Heart left ventricle (tissue), 13 donors: ENCODE results near the gene CORO6.

Source experiments
- POLR2A ChIP-seq, 2 donors: fragments of 450-650 bp; IDR thresholded peaks; one replicate each; pipeline ENCODE4 v1.6.1; 2017; ENCODE audit warnings: antibody characterized with exemption in 2 of 2, mild to moderate bottlenecking in 2 of 2, moderate library complexity in 2 of 2
- TF ChIP-seq, protein P1 (sequence below), 12 donors: fragments of 200-600 bp; sonication (generic) in 4 of 12; IDR thresholded peaks; one replicate each; pipeline versions ENCODE4 v1.5.0 to v1.8.0; 2018 to 2022; ENCODE audit warnings: antibody characterized with exemption in 12 of 12, mild to moderate bottlenecking in 5 of 12
- donor health status: ischemic (EF 13 %, LVEDD 7.1; RV severe dilation, severe dysfunction).
- donor health status: DM: no; HTN: yes; CAD: no.
- donor health status: DM: no; HTN: no; CAD: no.
- donor health status: ischemic (EF 25% LVEDD 6.9; RV normal size, moderate dysfunction).
- donor health status: ischemic (EF 25% LVEDD 5.7; RV mildly dilated, moderate dysfunction).
- donor health status: ischemic (EF 35%, LVEDD 5.7; RV mildly dilated, moderate dysfunction).
- donor health status: nonischemic (EF 11% LVEDD 7.7; RV severe dilation, severe dysfunction).
- donor health status: DM: yes; HTN: yes; CAD: no.
- donor health status: PGD.
- donor health status: ischemic (EF 29% LVEDD 5.4; RV normal size, mild dysfunction).
- donor health status: nonischemic (EF 23%, LVEDD 6.1; RV moderate dilation, normal function).

DNA sequence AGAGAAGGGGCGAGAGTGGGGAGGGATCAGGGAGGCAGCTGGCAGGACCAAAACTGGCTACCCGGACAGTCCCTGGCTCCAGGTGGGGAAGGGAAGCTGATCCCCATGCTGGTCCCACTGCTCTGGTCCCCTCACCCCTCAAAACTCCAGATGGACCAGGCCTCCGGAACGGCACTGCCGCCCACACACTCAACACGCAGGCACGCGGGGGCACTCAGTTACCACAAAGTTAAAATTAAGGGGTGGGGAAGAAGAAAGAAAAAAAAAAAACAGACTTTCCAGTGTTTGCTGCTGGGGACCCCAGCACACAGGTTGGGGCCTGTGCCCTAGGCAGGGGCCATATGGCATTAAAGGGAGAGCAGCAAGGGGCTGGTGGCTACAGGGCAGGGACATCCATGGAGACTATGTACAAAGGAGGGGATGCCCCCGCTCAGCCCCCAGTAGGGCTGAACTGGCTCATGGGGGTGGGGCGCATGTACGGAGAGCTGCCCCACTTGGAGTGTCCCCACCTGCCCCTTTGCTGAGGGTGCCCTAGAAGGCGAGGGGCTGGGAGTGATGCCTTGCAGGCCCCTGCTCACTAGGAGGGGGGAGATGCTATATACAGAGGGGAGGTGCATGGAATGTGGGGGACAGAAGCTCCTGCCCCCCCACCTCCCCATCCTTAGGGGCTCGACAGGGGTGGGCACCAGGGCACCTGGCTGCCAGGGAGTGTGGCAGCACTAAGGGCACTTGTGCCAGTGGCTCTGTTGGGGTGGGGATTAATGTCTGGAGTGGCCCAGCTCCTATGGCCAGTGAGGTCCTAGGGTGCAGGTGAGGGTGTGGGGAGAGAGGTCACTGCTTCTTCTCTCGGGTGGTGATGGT lies 48.6 kb downstream of the CORO6 start:
- TF ChIP-seq, protein P1, sequence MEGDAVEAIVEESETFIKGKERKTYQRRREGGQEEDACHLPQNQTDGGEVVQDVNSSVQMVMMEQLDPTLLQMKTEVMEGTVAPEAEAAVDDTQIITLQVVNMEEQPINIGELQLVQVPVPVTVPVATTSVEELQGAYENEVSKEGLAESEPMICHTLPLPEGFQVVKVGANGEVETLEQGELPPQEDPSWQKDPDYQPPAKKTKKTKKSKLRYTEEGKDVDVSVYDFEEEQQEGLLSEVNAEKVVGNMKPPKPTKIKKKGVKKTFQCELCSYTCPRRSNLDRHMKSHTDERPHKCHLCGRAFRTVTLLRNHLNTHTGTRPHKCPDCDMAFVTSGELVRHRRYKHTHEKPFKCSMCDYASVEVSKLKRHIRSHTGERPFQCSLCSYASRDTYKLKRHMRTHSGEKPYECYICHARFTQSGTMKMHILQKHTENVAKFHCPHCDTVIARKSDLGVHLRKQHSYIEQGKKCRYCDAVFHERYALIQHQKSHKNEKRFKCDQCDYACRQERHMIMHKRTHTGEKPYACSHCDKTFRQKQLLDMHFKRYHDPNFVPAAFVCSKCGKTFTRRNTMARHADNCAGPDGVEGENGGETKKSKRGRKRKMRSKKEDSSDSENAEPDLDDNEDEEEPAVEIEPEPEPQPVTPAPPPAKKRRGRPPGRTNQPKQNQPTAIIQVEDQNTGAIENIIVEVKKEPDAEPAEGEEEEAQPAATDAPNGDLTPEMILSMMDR (IDR thresholded peaks at IDR 0.05): no peak
- TF ChIP-seq POLR2A (IDR thresholded peaks at IDR 0.05): no peak
